ENCODE results near the gene ATP10A. TPM values are rescaled to one million over a fixed set of nuclear protein-coding genes. Genes with fewer than 3 reads are reported as not detected.
A peak's percentile ranks its signal among the peaks of the same experiment; 100 is the strongest.
"Not testable (repeated sequence)": the region's sequence is repeated elsewhere in the genome, so short reads cannot be mapped to it uniquely, and the experiment has no call there.

Gene ATP10A
- total RNA-seq, 2 donors from 2014 or later, result 2.4 to 5.1 TPM

DNA sequence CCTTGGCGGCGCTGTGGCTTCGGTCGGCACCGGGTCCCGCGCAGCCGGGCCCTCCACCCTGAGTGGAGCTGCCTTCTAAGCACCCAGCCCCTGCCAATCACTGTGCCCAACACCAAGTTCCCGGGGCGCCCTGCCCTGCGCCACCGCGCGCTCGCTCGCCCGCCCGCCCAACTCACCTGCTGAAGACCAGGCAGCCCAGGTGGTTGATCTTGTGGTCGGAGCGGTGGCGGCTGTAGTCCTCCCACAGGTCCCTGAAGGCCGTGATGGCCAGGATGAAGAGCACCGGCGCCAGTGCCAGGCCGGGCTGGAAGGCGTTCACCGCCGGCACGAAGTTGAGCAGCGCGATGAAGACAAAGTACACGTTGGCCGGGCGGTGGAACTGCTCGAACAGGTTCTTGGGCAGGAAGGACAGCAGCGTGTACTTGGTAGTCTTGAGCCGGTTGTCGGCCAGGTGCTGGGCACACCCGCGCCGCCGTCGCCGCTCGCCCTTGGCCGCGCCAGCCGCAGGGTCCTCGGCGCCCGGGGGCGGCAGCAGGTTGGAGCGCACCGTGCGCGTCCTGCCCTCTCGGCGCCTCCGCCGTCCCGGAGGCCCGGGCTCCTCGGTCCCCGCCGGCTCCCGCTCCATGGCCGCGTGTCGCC is 536 bp downstream of the ATP10A start:
- intact Hi-C loops (cut with DNase I), result no loop called here
- ATAC-seq (peak; percentile 16 to 35), DNase-seq (no peak)

DNA sequence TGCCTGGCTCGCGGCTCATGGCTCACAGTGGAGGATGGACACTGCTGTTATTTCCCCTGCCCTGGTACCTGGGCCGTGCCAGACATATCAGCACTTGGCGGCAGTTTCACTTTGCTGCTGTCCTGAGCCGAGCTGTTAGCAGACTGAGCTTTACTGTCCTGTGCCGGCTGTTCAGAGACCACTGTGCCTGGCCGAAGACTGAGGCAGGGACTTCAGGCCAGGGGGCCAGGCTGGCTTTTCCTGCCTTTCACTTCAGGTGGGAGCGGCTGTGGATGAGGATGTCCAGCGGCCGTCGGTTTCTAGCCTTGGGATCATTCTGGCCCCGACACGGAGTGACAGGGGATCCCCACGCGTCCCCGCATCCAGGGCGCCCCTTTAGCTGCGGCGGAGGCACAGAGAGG is 1.1 kb downstream of the ATP10A start:
- intact Hi-C loops (cut with DNase I), result no loop called here
- ATAC-seq (peak; percentile 19 to 21), DNase-seq (no peak)

DNA sequence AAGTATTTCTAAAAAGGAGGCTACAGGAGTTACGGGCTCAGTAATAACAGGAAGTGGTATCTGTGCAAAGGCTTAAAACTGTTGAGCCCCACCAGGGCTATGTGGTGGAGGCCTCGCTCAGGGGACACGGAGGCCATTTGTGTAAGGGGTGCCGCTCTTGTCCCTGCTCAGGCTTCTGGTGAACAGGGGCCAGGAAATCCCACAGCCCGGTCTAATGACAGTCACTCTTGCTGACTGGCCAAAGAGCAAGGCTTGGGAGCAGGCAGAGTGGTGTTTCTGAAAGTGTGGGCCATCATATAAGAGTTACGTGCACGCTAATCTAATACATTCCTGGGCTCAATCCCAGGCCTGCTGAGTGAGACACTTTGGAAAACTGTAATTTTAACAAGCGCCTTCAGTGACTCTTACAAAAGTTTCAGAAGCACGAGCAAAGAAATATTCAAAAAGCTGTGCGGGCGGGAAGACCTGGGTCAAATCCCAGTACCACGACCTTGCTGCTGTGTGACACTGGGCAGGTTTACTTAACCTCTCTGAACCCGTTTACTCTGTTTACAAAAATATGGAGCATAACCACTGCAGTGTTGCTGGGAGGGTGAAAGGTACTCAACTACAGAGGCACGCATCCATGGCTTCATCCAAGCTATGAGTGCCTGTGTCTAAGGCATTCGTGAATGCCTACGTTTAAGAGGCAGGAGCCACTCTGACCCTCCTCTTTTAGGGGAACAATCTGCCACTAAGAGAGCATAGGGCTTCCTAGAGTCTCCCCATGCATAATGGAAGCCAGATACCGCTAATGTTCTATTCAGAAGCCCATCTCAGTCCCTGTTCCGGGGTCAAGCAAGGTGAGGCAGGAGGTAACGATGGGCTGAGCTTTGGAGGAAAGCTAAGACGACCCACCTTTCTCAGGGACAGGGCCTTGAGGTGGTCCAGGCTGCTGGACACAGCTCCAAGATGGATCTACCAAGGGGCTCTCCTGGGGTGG is 2.0 kb downstream of the ATP10A start:
- DNase-seq (no peak), ATAC-seq (peak; percentile 7 to 8)
- intact Hi-C loops (cut with DNase I), result no loop called here

DNA sequence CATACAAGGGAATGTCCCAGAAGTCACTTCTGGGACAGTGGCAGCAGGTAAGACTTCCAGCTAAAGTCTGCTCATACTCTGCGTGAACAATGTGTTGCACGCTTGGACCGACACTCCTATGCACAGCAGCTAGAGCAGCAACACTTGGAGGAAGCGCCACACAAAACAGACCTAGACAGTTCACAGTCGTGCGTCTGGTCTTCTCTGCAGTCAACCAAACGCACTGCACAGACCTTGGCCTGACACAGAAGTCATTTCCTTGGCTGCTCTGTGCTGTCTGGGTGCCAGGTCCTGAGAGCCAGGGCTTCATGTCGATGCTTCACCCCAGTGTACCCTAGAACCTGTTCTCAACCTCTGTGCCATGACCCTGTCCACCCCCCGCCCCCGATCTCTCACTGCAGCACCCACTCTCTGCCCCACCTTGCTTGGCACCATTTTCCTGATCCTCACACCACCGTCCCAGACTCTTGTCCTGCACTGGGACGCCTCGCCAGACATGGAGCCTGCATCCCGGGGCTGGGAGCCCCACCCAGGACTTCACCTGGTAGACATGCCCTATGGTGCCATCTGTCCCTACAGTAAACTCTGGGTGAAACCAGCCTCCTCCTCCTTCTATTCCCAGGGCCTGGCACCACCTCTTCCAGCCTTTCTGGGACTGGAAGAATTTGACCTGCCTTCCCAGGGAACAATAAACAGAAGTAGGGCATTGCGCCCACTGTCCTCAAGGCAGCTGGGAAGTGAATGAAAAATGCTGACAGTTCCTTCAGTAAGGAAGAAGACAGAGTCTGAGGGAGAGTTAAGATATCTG is 3.1 kb downstream of the ATP10A start:
- intact Hi-C loops (cut with DNase I), result no loop called here
- DNase-seq (peak; percentile 28), ATAC-seq (peak; percentile 8 to 39)

DNA sequence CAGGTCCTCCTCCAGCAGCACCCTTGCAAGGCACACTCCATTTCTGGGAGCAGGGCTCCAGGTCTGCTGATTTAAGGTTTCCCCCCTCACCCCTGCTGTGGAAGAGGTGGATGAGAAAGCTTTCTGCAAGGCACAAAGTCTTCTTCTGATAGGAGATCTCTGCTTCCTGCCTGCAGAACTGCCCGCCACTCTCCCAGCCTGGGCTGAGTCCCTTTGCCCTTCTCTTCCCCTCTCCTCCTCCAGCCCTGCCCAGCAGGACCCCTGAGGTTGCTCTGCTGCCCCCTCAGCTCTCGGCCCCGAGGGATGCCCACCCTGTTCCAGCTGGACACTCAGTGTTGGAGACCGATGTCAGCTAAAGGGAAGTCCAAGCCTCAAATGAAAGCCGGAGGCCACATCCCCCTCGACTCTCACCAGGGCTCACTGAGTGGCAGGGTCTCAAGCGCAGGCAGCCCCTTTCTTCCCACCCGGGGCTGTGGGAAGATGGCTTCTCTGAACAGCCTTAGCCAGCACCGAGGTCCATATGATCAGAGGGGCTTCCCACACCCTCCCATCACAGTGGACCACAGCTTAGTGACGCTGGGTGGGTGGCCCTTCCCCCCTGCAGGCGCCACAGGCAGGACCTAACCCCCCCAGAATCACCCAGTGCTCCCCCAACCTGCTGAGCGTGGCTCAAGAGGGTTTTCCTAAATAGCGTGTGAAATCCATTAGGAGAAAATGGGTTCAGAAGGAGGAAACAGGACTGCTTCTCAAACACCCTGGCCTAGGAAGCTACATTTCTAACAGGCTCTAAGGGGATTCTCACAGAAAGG is 4.0 kb downstream of the ATP10A start:
- intact Hi-C loops (cut with DNase I), result no loop called here
- DNase-seq (no peak), ATAC-seq (no peak)

DNA sequence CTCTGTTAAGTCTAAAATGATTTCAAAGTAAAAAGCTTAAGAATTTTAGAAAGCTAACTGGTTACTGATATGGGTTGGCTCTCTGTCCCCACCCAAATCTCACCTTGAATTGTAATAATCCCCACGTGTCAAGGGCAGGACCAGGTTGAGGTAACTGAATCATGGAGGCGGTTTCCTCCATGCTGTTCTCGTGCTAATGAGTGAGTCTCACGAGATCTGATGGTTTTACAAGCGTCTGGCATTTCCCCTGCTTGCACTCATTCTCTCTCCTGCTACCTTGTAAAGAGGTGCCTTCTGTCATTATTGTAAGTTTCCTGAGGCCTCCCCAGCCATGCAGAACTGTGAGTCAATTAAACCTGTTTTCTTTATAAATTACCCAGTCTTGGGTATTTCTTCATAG is 7.1 kb downstream of the ATP10A start:
- intact Hi-C loops (cut with DNase I); DNase-seq; ATAC-seq: not testable (repeated sequence)

DNA sequence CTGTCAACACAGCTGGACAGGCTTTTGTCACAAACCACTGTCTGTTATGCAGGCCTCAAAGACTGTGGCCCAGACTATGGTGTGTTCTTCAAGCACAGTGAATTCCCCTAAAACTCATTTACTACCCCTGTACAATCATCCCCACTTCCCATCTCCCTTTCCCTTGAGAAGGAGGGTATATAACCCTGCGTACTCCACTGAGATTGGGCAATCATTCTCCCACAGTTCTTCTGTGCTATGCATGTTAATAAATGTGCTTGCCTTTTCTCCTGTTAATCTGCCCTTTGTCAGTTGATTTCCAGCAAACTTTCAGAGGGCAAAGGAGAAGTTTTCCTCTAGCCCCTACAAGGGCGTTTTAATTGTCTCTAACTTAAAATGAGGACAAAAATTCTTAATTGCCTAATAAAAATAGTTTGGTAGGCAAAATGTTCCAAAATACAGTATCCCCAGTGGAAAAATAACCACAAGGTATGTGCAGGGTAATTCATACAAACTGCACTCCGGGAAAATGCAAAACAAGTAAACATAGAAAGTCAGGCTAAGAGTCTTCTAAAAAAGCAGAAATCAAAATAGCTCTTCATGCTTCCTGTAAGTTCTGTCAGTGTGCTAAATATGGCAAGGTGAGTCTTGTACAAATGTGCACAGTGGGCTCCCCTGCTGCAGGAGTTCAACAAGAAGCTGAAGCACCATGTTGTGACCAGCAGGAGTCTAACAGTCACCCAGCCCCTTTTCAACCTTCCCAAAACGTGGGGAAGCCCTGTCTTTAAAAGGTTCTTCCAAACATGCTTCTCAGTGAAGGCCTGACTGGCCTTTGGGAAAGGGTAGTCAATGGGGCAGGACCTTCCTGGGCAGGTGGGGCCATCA is 10.2 kb downstream of the ATP10A start:
- intact Hi-C loops (cut with DNase I), result no loop called here
- ATAC-seq, result no peak
- no peak for DNase-seq

DNA sequence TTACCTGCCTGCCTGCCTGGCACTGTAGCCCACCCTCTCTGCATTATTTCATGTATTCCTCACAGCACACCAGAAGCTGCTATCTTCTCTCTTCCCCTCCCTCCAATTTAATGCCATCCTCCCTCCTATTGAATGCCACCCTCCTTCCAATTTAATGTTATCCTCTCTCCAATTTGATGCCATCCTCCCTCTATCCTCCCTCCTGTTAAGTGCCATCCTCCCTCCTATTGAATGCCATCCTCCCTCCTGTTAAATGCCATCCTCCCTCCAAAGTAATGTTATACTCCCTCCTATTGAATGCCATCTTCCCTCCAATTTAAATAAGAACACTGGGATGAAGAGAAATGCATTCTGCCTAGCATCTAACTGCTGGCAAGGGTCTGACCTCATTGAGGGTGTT is 11.1 kb downstream of the ATP10A start:
- ATAC-seq, result no peak
- intact Hi-C loops (cut with DNase I), result no loop called here
- no peak for DNase-seq

DNA sequence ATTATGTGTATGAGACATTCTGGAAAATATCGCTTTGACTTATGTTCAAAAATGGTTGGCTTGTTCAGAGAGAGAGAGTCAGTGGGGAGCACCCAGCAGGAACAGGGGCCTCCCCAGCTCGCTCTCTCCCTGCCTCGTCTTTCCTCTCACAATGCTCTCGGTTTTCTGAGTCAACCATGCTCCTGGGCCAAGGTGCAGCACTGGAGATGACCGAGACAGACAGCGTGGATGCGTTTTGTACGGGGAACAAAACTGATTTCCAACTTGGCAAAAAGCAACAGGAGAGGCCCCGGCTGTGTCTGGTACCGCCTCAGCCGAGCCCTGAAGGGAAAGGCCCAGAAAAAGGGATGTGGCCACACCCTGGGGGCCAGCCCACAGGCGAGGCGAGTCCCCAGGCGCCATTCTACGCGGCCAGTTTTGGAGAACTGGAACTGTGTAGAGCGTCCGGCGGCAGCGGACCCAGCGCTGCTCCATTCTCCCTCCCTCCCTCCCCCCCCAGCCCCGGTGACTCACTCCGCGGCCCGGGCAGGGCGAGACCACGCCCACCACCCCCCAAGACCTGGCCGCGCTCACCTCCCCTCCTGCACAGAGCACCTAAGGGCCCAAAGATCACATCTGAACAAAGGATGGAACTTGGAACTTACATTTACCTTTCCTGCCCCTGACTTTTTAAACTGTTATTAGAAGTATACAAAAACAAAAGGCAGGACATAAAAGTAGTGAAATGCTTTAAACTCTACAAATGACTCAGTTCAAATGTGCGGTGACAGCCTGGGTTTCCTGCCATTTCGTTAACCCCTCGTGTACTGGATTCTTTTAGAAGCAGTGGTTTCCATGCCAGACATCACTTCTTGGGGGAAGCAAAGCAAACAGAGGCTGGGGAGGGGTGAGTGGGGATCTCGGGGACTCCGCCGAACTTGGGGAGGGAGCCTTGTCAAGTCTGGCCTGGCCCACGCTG is 12.7 kb downstream of the ATP10A start:
- peak; percentile 88 for DNase-seq
- intact Hi-C loops (cut with DNase I), result no loop called here
- peak; percentile 90 to 94 for ATAC-seq

DNA sequence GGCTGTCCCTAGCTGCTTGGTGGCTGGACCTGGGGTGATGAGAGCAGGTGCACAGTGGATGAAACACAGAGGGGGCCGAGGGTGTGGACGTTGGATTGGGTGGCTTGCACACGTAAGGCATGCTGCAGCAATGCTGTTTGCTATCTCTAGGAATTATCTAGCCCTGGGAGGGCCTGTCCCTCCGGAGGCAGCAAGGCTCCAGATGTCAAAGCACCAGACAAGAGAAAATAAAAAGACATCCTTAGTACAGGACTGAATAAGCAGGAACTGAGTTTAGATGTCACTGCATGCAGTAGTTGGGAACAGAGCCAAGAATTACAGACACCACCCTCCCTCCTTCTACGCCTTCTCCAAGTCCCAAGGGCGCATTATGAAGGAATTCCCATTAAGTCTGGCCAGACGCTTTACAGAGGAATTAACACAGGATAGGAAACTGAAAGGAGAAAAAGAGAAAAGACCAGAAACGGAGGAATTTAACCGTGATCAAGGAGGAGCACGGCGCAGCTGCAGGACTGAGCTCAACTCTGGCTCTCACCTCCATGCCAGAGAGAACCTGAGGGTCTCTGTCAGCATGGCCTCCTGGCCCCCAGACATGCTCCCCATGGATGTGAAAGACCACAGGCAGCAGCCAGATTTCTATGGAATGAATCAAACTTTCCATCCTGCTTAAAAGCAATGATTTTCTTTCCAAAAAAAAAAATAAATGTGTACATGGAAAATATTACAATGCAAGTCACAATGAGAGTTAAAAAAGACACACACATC is 13.8 kb downstream of the ATP10A start:
- DNase-seq (no peak), ATAC-seq (peak; percentile 54 to 73)
- intact Hi-C loops (cut with DNase I), result no loop called here

DNA sequence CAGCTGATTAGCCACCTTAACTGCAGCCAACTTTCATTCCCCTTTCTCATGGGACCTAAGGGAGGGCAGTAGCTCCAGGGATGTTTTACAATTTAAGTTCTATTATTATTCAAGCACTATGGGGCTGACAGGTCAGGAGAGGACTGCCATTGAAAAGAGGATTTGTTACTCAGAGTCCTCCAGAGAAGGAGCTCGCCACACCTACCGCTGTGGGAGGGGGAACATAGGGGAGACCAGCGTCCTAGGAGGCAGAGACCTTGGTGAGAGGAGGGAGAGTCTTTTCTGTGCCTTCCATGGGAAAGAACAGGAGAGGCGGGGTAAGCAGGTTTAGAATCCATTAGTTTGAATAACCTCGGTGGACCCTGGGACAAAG is 14.4 kb downstream of the ATP10A start:
- DNase-seq, result no peak
- intact Hi-C loops (cut with DNase I), result no loop called here
- no peak for ATAC-seq

DNA sequence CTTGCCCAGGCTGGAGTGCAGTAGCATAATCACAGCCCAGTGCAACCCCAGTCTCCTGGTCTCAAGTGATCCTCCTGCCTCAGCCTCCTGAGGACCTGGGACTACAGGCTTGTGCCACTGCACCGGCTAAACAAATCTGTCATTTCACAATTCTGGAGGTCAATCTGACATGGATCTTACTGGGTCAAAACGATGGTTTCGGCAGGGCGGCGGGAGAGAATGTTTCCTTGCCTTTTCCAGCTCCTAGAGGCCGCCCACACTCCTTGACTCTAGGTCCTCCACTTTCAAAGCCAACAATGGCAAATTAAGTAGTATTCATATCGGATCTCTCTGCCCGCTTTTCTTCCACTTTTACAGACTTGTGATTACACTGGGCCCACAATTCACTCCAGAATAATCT is 14.8 kb downstream of the ATP10A start:
- intact Hi-C loops (cut with DNase I), result no loop called here

DNA sequence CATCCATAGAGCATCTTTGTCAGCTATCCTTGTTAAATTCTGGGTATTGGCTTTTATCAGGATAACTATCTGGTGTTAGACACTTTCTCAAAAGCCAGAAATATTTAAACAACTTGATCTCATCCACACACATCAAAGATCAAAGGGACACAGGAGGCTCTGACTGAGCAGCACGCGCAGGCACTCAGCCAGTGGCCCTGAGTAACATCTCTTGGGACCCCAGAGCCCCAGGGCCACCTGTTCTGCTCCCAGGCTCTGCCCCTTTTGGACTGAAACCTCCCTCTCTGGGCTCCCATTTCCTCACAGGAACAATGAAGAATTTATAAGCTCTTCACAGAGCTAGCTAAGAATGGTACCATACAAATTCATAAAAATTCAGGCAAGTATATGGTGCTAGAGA is 16.1 kb downstream of the ATP10A start:
- ATAC-seq (no peak), DNase-seq (no peak)
- intact Hi-C loops (cut with DNase I), result no loop called here

More for the DNA sequence above, 14.8 kb downstream of the ATP10A start:
- ATAC-seq (no peak), DNase-seq (no peak)

DNA sequence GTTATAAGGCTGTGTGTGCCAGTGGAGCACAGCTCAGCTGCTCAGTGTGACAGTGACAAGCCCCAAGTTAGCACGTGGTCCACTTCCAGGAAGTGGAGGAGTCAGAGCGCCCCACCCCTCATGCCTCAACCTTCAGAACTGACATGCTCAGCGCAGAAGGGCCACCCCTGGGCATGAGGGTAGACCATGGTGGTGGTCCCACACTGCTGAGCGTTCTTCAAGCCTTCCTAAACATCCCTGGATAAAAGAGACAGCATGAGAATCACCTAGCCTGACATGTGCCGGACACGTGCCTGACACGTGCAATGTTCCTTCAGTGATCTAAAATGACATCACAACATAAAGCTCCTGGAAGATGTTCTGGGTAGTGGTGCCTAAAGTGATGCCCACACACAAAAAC is 16.8 kb downstream of the ATP10A start:
- ATAC-seq (no peak), DNase-seq (no peak)
- intact Hi-C loops (cut with DNase I), result no loop called here

DNA sequence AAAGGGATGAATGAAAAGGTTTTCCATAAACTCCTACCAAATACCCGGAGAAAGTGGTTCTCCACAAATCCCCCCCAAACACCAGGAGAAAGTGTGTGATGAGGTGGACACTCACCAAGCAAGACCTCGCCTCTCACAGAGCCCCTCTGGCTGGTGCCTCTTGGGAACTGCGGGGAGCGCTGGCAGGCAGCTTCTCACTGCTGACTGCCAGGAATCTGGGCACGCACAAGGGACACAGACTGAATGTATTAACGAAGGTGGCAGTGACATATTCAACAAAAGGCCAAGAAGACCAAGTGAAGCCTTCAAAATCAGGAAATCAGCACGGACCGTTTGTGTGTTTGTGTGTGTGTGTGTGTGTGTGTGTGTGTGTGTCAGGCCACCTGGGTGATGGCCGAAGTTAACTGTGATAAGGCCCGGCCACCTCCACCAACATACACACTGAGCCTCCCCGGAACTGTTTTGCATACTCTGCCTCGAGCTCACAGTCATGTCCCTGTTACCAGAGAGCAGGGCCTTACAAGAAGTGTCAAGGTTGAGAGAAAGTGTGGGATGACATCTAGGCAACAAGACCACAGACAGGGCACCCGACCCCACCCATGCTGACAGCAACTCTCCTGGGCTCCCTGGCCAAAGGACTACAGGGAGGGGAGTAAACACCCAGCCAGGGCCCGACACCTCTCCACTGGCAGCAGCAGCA is 18.0 kb downstream of the ATP10A start:
- intact Hi-C loops (cut with DNase I), result no loop called here
- ATAC-seq, result no peak
- no peak for DNase-seq

DNA sequence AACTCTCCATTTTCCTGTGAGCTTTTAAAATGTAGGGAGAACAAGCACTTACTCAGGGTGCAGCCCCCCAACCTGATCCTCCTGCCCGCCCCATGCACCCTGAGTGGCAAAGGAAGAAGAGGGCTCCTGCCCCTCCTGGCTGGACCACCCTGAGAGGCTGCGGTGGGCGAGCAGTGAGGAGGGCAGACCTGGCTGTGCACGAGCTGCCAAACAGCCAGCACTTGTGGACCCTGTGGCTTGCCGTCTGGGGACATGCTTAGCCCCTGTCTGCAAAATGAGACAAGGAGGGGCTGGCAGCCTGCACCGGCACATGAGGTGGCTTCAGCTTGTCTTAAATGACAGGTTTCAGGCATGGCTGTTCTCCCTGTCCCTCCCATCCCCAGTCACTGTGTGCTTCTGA is 18.6 kb downstream of the ATP10A start:
- intact Hi-C loops (cut with DNase I), result no loop called here
- ATAC-seq, result no peak
- DNase-seq, result no peak
